Measurements from ENCODE around the gene HUNK.
"Not testable (repeated sequence)": the region's sequence is repeated elsewhere in the genome, so short reads cannot be mapped to it uniquely, and the experiment has no call there.

The HUNK gene

GRCh38 chr21:31857631-31858030 is 15.2 kb upstream of the HUNK start:
- H3K27ac Mint-ChIP-seq; H3K4me3 Mint-ChIP-seq; H3K36me3 Mint-ChIP-seq (ENCODE audit: low read depth); H3K9me3 Mint-ChIP-seq; H3K4me1 Mint-ChIP-seq (ENCODE audit: low read depth): not testable (repeated sequence)
- H3K27me3 Mint-ChIP-seq: peaks cover 11% of the 10 kb centered on the region

- no peaks in the 10 kb centered on the region for H3K36me3 Mint-ChIP-seq (ENCODE audit: low read depth)
- no peaks in the 10 kb centered on the region for H3K9me3 Mint-ChIP-seq
- H3K4me1 Mint-ChIP-seq (ENCODE audit: low read depth): no peaks in the 10 kb centered on the region
- no peak overlapping the region for H3K4me3 Mint-ChIP-seq
- no peak overlapping the region for H3K27ac Mint-ChIP-seq
- peaks cover 9% of the 10 kb centered on the region for H3K27me3 Mint-ChIP-seq
These were observed 12.0 kb upstream of the HUNK start for GRCh38 chr21:31860851-31861250.

GRCh38 chr21:31862078-31862477 is 10.7 kb upstream of the HUNK start:
- Mint-ChIP-seq H3K9me3 (no peaks in the 10 kb centered on the region), H3K27ac (no peak overlapping the region), H3K4me3 (no peak overlapping the region), H3K4me1 (ENCODE audit: low read depth) (no peaks in the 10 kb centered on the region), H3K36me3 (ENCODE audit: low read depth) (no peaks in the 10 kb centered on the region), H3K27me3 (peaks cover 9% of the 10 kb centered on the region)

GRCh38 chr21:31865429-31865970 is 7.3 kb upstream of the HUNK start:
- Mint-ChIP-seq H3K4me1 (ENCODE audit: low read depth) (no peaks in the 10 kb centered on the region), H3K4me3 (no peak overlapping the region), H3K36me3 (ENCODE audit: low read depth) (no peaks in the 10 kb centered on the region)

GRCh38 chr21:31866077-31866511 is 6.7 kb upstream of the HUNK start:
- Mint-ChIP-seq H3K27me3 (peaks cover 17% of the 10 kb centered on the region), H3K4me3 (no peak overlapping the region), H3K27ac (no peak overlapping the region), H3K9me3 (no peaks in the 10 kb centered on the region), H3K4me1 (ENCODE audit: low read depth) (no peaks in the 10 kb centered on the region), H3K36me3 (ENCODE audit: low read depth) (no peaks in the 10 kb centered on the region)

More at GRCh38 chr21:31865429-31865970, 7.3 kb upstream of the HUNK start:
- Mint-ChIP-seq H3K9me3 (no peaks in the 10 kb centered on the region), H3K27me3 (peaks cover 19% of the 10 kb centered on the region), H3K27ac (no peak overlapping the region)

- Mint-ChIP-seq H3K27me3 (peaks cover 31% of the 10 kb centered on the region), H3K36me3 (ENCODE audit: low read depth) (no peaks in the 10 kb centered on the region)
These were observed 3.1 kb upstream of the HUNK start for GRCh38 chr21:31869750-31870149.

GRCh38 chr21:31870472-31871193 is 2.2 kb upstream of the HUNK start:
- no peak overlapping the region for H3K27ac Mint-ChIP-seq
- H3K27me3 Mint-ChIP-seq: peaks cover 37% of the 10 kb centered on the region
- no peaks in the 10 kb centered on the region for H3K36me3 Mint-ChIP-seq (ENCODE audit: low read depth)
- peaks cover 5% of the 10 kb centered on the region for H3K4me1 Mint-ChIP-seq (ENCODE audit: low read depth)
- H3K9me3 Mint-ChIP-seq: no peaks in the 10 kb centered on the region
- H3K4me3 Mint-ChIP-seq: no peak overlapping the region

More at GRCh38 chr21:31869750-31870149, 3.1 kb upstream of the HUNK start:
- H3K27ac Mint-ChIP-seq: no peak overlapping the region
- no peaks in the 10 kb centered on the region for H3K9me3 Mint-ChIP-seq
- H3K4me3 Mint-ChIP-seq: no peak overlapping the region
- H3K4me1 Mint-ChIP-seq (ENCODE audit: low read depth): peaks cover 5% of the 10 kb centered on the region

GRCh38 chr21:31871371-31871770 is 1.4 kb upstream of the HUNK start:
- not testable (repeated sequence) for H3K9me3 Mint-ChIP-seq; H3K4me3 Mint-ChIP-seq; H3K4me1 Mint-ChIP-seq (ENCODE audit: low read depth); H3K27ac Mint-ChIP-seq; H3K36me3 Mint-ChIP-seq (ENCODE audit: low read depth)
- H3K27me3 Mint-ChIP-seq: peaks cover 43% of the 10 kb centered on the region

- Mint-ChIP-seq H3K9me3 (no peaks in the 10 kb centered on the region), H3K27ac (no peak overlapping the region), H3K36me3 (ENCODE audit: low read depth) (no peaks in the 10 kb centered on the region), H3K4me3 (peak overlapping the region; percentile 63), H3K4me1 (ENCODE audit: low read depth) (peaks cover 5% of the 10 kb centered on the region), H3K27me3 (peaks cover 43% of the 10 kb centered on the region)
These were observed 758 bp upstream of the HUNK start for GRCh38 chr21:31872072-31872451.

GRCh38 chr21:31873275-31873695 is 465 bp downstream of the HUNK start:
- H3K27me3 Mint-ChIP-seq: peaks cover 48% of the 10 kb centered on the region
- H3K36me3 Mint-ChIP-seq (ENCODE audit: low read depth): no peaks in the 10 kb centered on the region
- peaks cover 5% of the 10 kb centered on the region for H3K4me1 Mint-ChIP-seq (ENCODE audit: low read depth)
- H3K9me3 Mint-ChIP-seq: no peaks in the 10 kb centered on the region
- H3K27ac Mint-ChIP-seq: no peak overlapping the region
- no peak overlapping the region for H3K4me3 Mint-ChIP-seq

- Mint-ChIP-seq H3K4me1 (ENCODE audit: low read depth) (peaks cover 5% of the 10 kb centered on the region), H3K27me3 (peaks cover 54% of the 10 kb centered on the region), H3K4me3 (no peak overlapping the region), H3K36me3 (ENCODE audit: low read depth) (no peaks in the 10 kb centered on the region), H3K9me3 (no peaks in the 10 kb centered on the region), H3K27ac (no peak overlapping the region)
These were observed 1.1 kb downstream of the HUNK start for GRCh38 chr21:31873696-31874599.

- H3K27me3 Mint-ChIP-seq: peaks cover 52% of the 10 kb centered on the region
- peaks cover 5% of the 10 kb centered on the region for H3K4me1 Mint-ChIP-seq (ENCODE audit: low read depth)
- no peaks in the 10 kb centered on the region for H3K9me3 Mint-ChIP-seq
- no peak overlapping the region for H3K4me3 Mint-ChIP-seq
- no peaks in the 10 kb centered on the region for H3K36me3 Mint-ChIP-seq (ENCODE audit: low read depth)
- H3K27ac Mint-ChIP-seq: no peak overlapping the region
These were observed 2.0 kb downstream of the HUNK start for GRCh38 chr21:31874812-31875212.

- Mint-ChIP-seq H3K4me1 (ENCODE audit: low read depth) (peaks cover 5% of the 10 kb centered on the region), H3K4me3 (no peak overlapping the region), H3K27ac (no peak overlapping the region), H3K36me3 (ENCODE audit: low read depth) (no peaks in the 10 kb centered on the region), H3K27me3 (peaks cover 49% of the 10 kb centered on the region), H3K9me3 (no peaks in the 10 kb centered on the region)
These were observed 2.7 kb downstream of the HUNK start for GRCh38 chr21:31875496-31876015.

GRCh38 chr21:31877463-31877957 is 4.7 kb downstream of the HUNK start:
- no peak overlapping the region for H3K27ac Mint-ChIP-seq
- H3K4me3 Mint-ChIP-seq: no peak overlapping the region
- H3K27me3 Mint-ChIP-seq: peaks cover 46% of the 10 kb centered on the region
- peaks cover under 1% of the 10 kb centered on the region for H3K4me1 Mint-ChIP-seq (ENCODE audit: low read depth)
- H3K9me3 Mint-ChIP-seq: no peaks in the 10 kb centered on the region
- H3K36me3 Mint-ChIP-seq (ENCODE audit: low read depth): no peaks in the 10 kb centered on the region

- peaks cover 48% of the 10 kb centered on the region for H3K27me3 Mint-ChIP-seq
- no peaks in the 10 kb centered on the region for H3K36me3 Mint-ChIP-seq (ENCODE audit: low read depth)
- H3K4me1 Mint-ChIP-seq (ENCODE audit: low read depth): no peaks in the 10 kb centered on the region
These were observed 6.0 kb downstream of the HUNK start for GRCh38 chr21:31878831-31879230.

More at GRCh38 chr21:31878831-31879230, 6.0 kb downstream of the HUNK start:
- no peak overlapping the region for H3K4me3 Mint-ChIP-seq
- H3K9me3 Mint-ChIP-seq: no peaks in the 10 kb centered on the region
- no peak overlapping the region for H3K27ac Mint-ChIP-seq
